ENCODE results near the gene CNNM3.

The CNNM3 gene

GRCh38 chr2:96863575-96864342 is 47.7 kb downstream of the CNNM3 start:
- DNase-seq (ENCODE audit: low read depth in 3 of 3): no peak

GRCh38 chr2:96864343-96865091 is 48.4 kb downstream of the CNNM3 start:
- DNase-seq (ENCODE audit: low read depth in 3 of 3): no peak

DNA sequence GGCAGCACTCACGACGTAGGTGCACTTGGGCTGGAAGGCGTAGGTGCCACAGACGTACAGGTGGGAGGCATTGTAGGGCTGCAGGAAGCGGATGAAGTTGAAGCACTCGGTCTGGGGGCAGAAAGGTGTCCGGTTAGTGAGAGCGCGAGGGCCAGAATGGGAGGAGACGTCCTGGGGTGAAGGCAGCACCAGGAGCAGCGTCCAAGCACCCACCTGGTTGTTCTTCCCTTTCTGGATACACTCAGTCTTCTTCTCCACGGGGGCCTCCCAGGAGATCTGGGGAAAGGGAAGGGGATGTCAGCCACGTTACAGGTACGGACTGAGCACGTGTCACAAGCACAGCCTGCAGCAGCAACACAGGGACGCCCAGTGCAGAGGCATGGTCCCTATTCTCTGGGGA is 49.6 kb downstream of the CNNM3 start:
- no peak for DNase-seq (ENCODE audit: low read depth in 3 of 3)

DNA sequence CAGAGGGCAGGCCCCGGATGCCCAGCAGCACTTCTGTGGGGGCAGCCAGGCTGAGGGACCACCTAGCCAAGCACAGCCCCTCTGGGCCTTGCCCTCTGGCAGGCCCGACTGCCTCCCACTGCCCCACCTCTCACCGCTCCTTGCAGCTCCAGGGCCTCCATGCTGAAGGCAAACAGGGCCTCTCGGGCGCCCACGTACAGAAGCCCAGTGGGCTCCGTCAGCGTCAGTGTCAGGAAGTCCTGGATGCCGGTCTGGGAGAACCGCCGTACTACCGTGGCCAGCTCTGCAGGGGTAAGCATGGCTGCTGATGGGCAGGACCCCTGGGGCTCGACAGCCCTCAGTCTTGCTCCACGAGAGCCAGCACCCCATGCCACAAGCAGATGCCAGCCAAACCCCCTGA is 50.1 kb downstream of the CNNM3 start:
- no peak for DNase-seq (ENCODE audit: low read depth in 3 of 3)

DNA sequence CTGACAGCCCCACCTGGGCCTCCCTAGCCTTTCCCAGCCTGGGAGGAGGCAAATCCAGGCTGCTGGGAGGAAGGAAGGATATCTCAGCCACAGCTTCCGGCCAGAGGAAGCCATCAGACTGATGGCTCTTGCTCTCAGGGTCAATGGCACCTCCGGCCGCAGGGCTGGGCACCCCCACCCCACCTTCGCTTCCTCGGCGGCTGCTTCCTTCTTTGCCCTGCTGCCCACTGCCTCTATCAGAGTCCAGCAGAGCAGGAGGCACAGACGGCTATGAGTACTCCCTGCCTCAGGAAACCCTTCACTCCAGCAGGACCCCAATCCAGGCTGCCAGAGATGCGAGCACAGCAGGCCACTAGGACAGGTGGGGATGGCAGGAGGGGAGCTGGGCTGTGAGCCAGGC is 50.5 kb downstream of the CNNM3 start:
- DNase-seq (ENCODE audit: low read depth in 3 of 3): no peak

- DNase-seq (ENCODE audit: low read depth in 3 of 3): no peak
Measured at GRCh38 chr2:96866986-96867755, 51.1 kb downstream of the CNNM3 start.

DNA sequence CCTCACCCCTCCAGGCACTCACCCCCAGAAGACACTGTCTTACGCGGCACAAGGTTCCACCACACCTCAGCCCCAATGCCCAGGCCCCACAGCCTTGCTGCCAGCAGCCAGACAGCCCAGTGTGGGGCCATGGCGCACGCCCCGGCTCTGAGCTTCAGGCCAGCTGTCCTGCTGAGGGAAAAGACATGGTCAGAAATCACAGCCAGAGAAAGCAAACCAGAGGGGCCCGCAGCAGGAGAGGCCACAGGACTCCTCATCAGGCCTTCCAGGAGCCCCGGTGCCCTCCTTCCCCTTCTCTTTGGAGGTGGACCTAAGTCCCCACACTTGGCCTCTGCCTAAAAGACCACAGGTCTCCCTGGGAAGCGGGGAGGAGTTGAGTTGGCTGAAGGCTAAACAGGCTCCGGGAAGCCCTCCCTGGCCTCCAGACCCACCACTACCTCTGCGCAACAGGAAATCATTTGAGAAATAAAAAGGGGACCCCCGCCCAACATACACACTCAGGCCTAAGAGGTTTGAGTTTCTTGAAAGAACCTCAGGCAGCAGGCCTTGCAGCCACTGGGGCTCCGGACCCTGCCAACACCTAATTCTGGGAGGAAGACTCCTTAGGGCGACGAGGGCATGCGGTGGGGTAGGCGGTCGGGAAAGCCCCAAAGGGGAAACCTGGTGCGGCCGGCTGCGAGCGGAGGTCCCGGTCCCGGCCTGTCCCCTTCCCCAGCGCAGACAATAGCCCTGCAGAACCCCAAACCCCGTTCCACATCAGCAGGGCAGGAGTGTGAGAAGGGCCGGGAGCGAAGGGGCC is 51.9 kb downstream of the CNNM3 start:
- no peak for DNase-seq (ENCODE audit: low read depth in 3 of 3)

GRCh38 chr2:96868555-96869280 is 52.6 kb downstream of the CNNM3 start:
- DNase-seq (ENCODE audit: low read depth in 3 of 3): peak in 1 of 3 experiments; percentile 22

DNA sequence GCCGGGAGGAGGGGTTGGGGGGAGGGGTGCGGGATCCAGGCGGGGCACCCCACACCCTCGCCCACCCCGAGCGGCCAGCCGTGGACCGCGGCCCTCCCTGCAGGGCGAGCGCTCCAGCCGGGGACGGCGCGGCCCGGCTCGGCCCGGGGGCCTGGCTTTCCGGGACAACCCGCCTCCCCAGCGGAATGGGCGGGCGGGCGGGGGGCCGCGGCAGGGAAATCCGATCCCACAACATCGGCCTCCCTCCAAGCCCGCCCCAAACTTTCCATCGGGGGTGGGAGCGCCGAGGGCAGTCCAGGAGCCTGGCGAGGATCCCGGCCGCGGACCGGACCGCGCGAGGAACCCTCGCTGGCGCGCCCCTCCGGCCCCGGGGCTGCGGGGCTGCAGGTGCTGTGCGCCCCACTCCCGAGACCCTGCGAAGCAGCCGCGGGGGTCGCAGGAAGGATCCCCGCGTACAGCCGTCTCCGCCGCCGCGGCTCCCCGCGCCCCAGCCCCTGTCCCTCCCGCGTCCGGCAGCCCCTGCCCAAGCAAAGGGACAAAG is 53.3 kb downstream of the CNNM3 start:
- DNase-seq (ENCODE audit: low read depth in 3 of 3): no peak

DNA sequence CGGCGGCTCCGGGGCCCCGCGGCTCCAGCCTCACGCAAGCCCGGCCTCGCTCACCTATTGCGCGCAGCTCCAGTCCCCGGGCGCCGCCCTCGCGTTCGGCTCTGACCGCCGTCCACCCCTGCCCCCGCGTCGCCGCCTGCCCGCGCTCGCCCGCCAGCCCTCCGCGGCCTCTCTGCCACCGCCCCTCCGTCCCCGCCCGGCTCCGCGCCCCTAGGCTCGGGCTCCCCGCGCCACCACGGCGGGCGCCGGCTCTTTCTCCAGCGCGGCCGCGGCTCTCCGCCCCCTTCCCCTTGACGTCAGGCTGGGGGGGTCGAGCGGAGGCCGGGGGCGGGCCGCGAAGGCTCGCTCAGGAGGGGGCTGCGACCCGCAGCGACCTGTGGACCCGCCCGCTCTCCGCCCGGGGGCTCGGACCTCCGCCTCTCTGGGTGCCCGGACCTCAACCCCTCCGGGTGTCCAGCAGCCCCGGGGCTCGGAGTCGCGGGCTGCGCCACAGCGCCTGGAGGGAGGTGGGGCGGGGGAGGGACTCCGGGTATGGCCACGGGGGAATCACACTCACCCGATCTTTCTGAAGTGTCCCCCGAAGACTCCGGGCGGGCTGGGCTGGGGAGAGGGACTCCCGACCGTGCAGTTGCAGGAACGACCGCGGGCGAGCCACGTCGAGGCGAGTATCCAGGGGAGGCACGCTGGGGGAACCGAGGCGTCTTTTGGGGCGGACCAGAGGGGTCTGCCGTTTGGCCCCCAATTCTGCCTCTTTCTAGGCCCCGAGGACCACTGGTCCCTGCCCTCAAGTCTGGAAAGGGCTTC is 54.0 kb downstream of the CNNM3 start, which contains the start of gene SEMA4C:
Gene SEMA4C (minus strand): TSS at position 259 of the 804 bp plus-strand sequence. CDS start 2,194 bp downstream, outside the sequence.
- DNase-seq (ENCODE audit: low read depth in 3 of 3): peak in 2 of 3 experiments; percentile 38 to 40

DNA sequence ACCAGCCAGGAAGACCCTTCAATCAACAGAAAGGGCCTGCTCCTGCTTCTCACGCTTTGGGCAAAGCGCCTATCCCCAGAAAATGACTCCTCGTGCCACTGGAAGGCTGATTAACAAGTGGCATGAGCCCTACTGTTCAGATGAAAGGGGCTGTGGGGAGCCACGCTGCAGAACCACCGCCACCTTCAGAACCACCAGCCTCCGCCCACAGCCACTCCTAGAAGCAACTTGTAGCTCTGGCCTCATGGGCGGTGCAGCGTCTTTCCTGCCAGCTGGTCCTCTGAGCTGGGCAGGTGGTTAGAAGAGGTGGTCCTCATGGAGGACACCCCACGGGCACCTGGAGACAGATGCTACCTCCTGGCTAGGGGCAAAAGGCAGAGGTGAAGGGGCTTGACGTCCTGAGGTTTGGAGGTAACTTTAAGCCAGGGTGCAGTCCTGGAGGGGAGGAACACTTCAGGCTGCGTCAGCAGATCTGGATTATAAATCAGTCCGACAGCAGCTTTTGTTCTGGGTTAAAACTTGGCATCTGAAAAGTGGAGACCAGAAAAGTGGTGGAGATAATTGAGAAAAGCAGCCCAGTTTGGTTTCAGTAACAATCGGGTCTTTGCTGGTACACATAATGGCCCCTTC is 54.7 kb downstream of the CNNM3 start:
- DNase-seq (ENCODE audit: low read depth in 3 of 3): peak in 2 of 3 experiments; percentile 36 to 40

GRCh38 chr2:96872591-96873349 is 56.7 kb downstream of the CNNM3 start:
- DNase-seq (ENCODE audit: low read depth in 3 of 3): no peak

DNA sequence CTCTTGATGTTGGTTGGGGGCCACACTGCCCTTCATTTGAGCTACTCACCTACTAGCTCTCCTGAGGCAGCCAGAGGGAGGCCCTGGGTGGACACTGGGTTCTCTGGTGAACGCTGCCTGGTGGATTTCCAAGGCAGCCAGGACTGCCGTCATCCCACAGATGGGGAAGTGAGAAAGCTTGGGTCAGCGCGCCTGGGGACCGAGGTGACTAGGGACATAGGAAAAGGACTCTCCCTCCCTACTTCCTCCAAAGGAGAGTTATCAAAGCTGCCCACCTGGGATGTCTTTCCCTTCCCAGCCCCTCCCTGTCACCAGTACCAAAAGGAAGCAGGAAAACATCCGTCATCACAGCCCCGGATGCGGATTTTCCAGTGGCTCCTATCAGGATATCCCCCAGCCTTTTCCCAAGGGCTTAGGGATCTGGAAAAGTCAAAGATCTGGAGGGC is 57.6 kb downstream of the CNNM3 start:
- no peak for DNase-seq (ENCODE audit: low read depth in 3 of 3)

DNA sequence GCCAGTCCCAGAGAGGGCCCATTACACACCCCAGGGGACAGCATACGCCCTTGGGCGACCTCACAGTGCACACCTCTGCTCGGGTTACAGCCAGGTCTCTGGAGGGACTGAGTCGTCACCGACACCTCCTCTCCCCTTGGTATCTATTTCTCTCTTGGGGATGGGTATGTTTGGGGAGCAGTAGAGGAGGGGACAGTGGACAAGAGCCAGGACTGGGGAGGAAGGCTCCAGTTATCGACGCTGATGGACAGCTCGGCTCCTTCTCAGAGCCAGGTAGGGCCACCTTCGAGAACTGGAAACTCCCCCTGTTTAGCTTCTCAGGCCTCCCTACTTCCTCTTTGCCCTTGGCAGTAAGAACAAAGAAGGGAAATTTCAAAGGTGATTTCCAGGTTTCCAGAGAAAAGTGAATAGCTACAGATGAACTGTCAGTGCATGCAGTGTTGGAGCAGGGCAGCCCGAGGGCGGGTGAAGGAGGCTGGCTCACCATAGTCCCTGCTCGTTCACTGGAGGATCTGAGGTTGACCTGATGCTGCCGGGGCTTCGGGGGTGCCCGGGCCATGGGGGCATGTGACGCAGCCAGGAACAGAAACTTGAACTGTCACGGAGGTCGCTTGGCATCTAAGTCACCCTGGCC is 58.2 kb downstream of the CNNM3 start:
- no peak for DNase-seq (ENCODE audit: low read depth in 3 of 3)

GRCh38 chr2:96875498-96876268 is 59.6 kb downstream of the CNNM3 start:
- DNase-seq (ENCODE audit: low read depth in 3 of 3): no peak

DNA sequence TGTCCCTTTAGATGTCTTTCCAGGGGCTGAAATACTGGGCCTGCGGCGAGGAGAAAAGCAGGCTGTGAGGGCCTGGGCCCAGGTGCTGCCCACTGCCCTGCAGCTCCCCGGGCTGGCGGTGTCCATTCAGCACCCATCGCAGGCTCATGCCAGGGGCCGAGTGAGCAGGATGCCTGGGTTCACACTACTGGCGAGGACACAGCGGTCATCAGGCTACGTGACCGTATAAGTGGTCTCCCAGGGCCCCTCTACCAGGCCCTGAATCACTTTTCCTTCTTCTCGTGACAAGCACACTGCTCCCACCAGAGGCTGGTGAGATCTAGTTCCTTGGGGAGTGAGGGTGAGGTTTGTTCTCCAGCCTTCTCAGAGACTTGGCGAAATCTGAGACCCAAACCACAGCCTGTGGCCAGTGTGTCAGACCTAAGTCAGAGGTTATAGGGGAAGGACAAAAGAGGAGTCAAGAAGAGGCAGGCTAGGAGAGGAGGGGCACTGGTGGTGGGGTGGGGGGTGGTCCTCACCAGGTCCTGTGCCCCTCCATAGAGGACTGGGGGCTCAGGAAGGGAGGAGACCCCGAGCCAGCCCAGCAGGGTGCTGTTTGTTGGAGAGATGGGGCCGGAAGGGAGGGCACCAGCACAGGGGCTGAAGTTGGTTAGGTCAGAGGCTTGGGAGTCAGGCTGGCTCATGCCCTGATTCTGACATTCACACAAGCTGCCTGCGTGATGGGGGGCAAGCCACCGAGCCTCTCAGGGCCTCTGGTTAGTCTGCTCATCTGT is 60.4 kb downstream of the CNNM3 start:
- DNase-seq (ENCODE audit: low read depth in 3 of 3): no peak
